OCI-LY7 (cell line): Measurements from ENCODE around the gene SLMAP.

Experiments
- EZH2phosphoT487 ChIP-seq: fragments of 200-600 bp; sonication (generic); IDR thresholded peaks from 2 replicates; pipeline ENCODE4 v1.6.1; 2018; ENCODE audit warnings: low read depth, borderline replicate concordance, mild to moderate bottlenecking, mixed run types, antibody characterized with exemption, low read length, moderate library complexity, mixed read lengths
- TF ChIP-seq, protein P1 (sequence below): fragments of 200-600 bp; sonication (generic); conservative IDR thresholded peaks from 2 replicates; pipeline ENCODE4 v1.5.1; 2014; ENCODE audit warnings: mild to moderate bottlenecking, antibody characterized with exemption, low read length, moderate library complexity, mixed read lengths

DNA sequence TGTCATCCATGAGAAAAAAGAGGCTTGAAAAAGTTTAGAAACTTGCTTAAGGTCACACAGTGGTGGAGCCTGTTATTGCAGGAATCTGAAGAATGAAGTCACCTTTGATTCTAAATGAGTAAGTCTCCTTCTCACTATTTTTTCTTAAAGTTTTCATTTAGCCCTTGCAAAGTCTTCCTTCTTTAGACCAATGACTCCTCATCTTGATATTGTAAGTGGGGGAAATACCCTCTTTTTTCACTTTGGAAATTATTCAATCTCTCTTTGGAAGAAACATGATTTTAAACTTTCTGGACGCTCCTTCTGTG, 787 bp upstream of the SLMAP start:
- TF ChIP-seq, protein P1, sequence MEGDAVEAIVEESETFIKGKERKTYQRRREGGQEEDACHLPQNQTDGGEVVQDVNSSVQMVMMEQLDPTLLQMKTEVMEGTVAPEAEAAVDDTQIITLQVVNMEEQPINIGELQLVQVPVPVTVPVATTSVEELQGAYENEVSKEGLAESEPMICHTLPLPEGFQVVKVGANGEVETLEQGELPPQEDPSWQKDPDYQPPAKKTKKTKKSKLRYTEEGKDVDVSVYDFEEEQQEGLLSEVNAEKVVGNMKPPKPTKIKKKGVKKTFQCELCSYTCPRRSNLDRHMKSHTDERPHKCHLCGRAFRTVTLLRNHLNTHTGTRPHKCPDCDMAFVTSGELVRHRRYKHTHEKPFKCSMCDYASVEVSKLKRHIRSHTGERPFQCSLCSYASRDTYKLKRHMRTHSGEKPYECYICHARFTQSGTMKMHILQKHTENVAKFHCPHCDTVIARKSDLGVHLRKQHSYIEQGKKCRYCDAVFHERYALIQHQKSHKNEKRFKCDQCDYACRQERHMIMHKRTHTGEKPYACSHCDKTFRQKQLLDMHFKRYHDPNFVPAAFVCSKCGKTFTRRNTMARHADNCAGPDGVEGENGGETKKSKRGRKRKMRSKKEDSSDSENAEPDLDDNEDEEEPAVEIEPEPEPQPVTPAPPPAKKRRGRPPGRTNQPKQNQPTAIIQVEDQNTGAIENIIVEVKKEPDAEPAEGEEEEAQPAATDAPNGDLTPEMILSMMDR, result peak; percentile 38; the same call in 1 of the 2 replicates
- TF ChIP-seq EZH2phosphoT487, result no peak
